MM.1S (cell line): ENCODE results near the gene TAOK1.

Experiments
- DNase-seq: peaks from one replicate; pipeline ENCODE4 v3.0.0-alpha.2; 2015
- H2AFZ ChIP-seq: fragments of 300-600 bp; sonication (generic); 2 replicates; pipeline ENCODE4 v1.6.0; 2016; ENCODE audit warnings: antibody characterized with exemption, low read length
- H3F3A ChIP-seq: fragments of 300-600 bp; sonication (generic); 2 replicates; pipeline ENCODE4 v1.6.1; 2016; ENCODE audit warnings: mild to moderate bottlenecking, antibody characterized with exemption, low read length, moderate library complexity, mixed read lengths; ENCODE audit not compliant: insufficient read depth
- H3K27ac ChIP-seq: fragments of 300-600 bp; sonication (generic); 2 replicates; pipeline ENCODE4 v1.5.1; 2016; ENCODE audit warnings: mild to moderate bottlenecking, low read length
- H3K27me3 ChIP-seq: fragments of 300-600 bp; sonication (generic); replicated peaks from 2 replicates; pipeline ENCODE4 v1.6.0; 2016; ENCODE audit warnings: low read length; ENCODE audit not compliant: insufficient read depth
- H3K36me3 ChIP-seq: fragments of 300-600 bp; sonication (generic); replicated peaks from 2 replicates; pipeline ENCODE4 v1.6.1; 2016; ENCODE audit warnings: mild to moderate bottlenecking, low read length, mixed read lengths; ENCODE audit not compliant: insufficient read depth
- H3K4me1 ChIP-seq: fragments of 300-600 bp; sonication (generic); 2 replicates; pipeline ENCODE4 v1.6.1; 2016; ENCODE audit warnings: low read length, mixed read lengths
- H3K4me2 ChIP-seq: fragments of 300-600 bp; sonication (generic); 2 replicates; pipeline ENCODE4 v1.6.0; 2016; ENCODE audit warnings: low read depth, low read length
- H3K4me3 ChIP-seq: fragments of 300-600 bp; sonication (generic); 2 replicates; pipeline ENCODE4 v1.5.1; 2016; ENCODE audit warnings: low read length, mixed read lengths
- H3K79me2 ChIP-seq: fragments of 300-600 bp; sonication (generic); 2 replicates; pipeline ENCODE4 v1.6.1; 2016; ENCODE audit warnings: mixed run types, low read length, mixed read lengths
- H3K9ac ChIP-seq: fragments of 300-600 bp; sonication (generic); 2 replicates; pipeline ENCODE4 v1.6.1; 2016; ENCODE audit warnings: low read length, mixed read lengths
- H3K9me2 ChIP-seq: fragments of 300-600 bp; sonication (generic); replicated peaks from 2 replicates; pipeline ENCODE4 v1.6.1; 2016; ENCODE audit warnings: mild to moderate bottlenecking, low read length, mixed read lengths; ENCODE audit not compliant: insufficient read depth
- H3K9me3 ChIP-seq: fragments of 300-600 bp; sonication (generic); replicated peaks from 2 replicates; pipeline ENCODE4 v1.6.1; 2016; ENCODE audit warnings: mild to moderate bottlenecking, low read length, mixed read lengths; ENCODE audit not compliant: insufficient read depth
- H4K20me1 ChIP-seq: fragments of 300-600 bp; sonication (generic); 2 replicates; pipeline ENCODE4 v1.6.1; 2016; ENCODE audit warnings: mild to moderate bottlenecking, low read length, moderate library complexity, mixed read lengths; ENCODE audit not compliant: insufficient read depth
- CTCF ChIP-seq: fragments of 300-600 bp; sonication (generic); IDR thresholded peaks from 2 replicates; pipeline ENCODE4 v1.5.1; 2016; ENCODE audit warnings: antibody characterized with exemption, low read length, mixed read lengths
- EZH2 ChIP-seq: fragments of 300-600 bp; sonication (generic); optimal IDR thresholded peaks from 2 replicates; pipeline ENCODE3; 2017; ENCODE audit warnings: low read depth, mild to moderate bottlenecking, antibody characterized with exemption, low read length, mixed read lengths
- EZH2phosphoT487 ChIP-seq: fragments of 300-600 bp; sonication (generic); IDR thresholded peaks from 2 replicates; pipeline ENCODE4 v1.6.1; 2018; ENCODE audit warnings: antibody characterized with exemption, low read length

Gene TAOK1

GRCh38 chr17:29579866-29580771, 190.0 kb downstream of the TAOK1 start:
- no peaks in the 10 kb centered on the region for H4K20me1 ChIP-seq
- peak; percentile 91 for DNase-seq
- no peaks in the 10 kb centered on the region for H3K27me3 ChIP-seq
- H3K4me3 ChIP-seq: no peak overlapping the region
- no peak overlapping the region for H3K27ac ChIP-seq
- TF ChIP-seq EZH2: no peak
- TF ChIP-seq CTCF: peak; percentile 94
- H3F3A ChIP-seq: no peaks in the 10 kb centered on the region
- H3K9me3 ChIP-seq: no peaks in the 10 kb centered on the region
- H2AFZ ChIP-seq: no peak overlapping the region
- peaks cover 8% of the 10 kb centered on the region; the same call in 1 of the 2 replicates for H3K4me1 ChIP-seq
- peaks cover 19% of the 10 kb centered on the region for H3K79me2 ChIP-seq
- no peaks in the 10 kb centered on the region for H3K9me2 ChIP-seq
- H3K36me3 ChIP-seq: no peaks in the 10 kb centered on the region
- no peak overlapping the region for H3K9ac ChIP-seq
- H3K4me2 ChIP-seq: no peak overlapping the region

- Histone ChIP-seq H3F3A (no peaks in the 10 kb centered on the region), H3K36me3 (no peaks in the 10 kb centered on the region), H3K27me3 (no peaks in the 10 kb centered on the region), H3K9ac (no peak overlapping the region), H3K9me2 (no peaks in the 10 kb centered on the region), H3K9me3 (no peaks in the 10 kb centered on the region), H3K4me3 (no peak overlapping the region), H4K20me1 (no peaks in the 10 kb centered on the region), H3K4me1 (peaks cover 8% of the 10 kb centered on the region; the same call in 1 of the 2 replicates), H3K27ac (no peak overlapping the region), H2AFZ (no peak overlapping the region), H3K79me2 (peaks cover 35% of the 10 kb centered on the region), H3K4me2 (no peak overlapping the region)
- no peak for DNase-seq
- no peak for TF ChIP-seq CTCF
- no peak for TF ChIP-seq EZH2phosphoT487
- TF ChIP-seq EZH2: no peak
Observed at GRCh38 chr17:29581583-29582253, 191.6 kb downstream of the TAOK1 start.

GRCh38 chr17:29582254-29582765, 192.1 kb downstream of the TAOK1 start:
- Histone ChIP-seq H3K79me2 (peaks cover 41% of the 10 kb centered on the region), H3K4me2 (no peak overlapping the region), H3F3A (no peaks in the 10 kb centered on the region), H3K36me3 (no peaks in the 10 kb centered on the region), H3K4me3 (no peak overlapping the region), H3K9ac (no peak overlapping the region), H3K4me1 (peaks cover 8% of the 10 kb centered on the region; the same call in 1 of the 2 replicates), H3K27ac (no peak overlapping the region), H3K27me3 (no peaks in the 10 kb centered on the region), H3K9me3 (no peaks in the 10 kb centered on the region), H4K20me1 (no peaks in the 10 kb centered on the region), H3K9me2 (no peaks in the 10 kb centered on the region), H2AFZ (no peak overlapping the region)
- TF ChIP-seq EZH2 (no peak), EZH2phosphoT487 (no peak), CTCF (no peak)
- no peak for DNase-seq
